HCEC 1CT (cell line): ENCODE measurements around the gene PCBP4.

Experiments used
- DNase-seq: peaks from one replicate; pipeline ENCODE4 v3.0.0-alpha.2; 2017

Gene PCBP4

DNA sequence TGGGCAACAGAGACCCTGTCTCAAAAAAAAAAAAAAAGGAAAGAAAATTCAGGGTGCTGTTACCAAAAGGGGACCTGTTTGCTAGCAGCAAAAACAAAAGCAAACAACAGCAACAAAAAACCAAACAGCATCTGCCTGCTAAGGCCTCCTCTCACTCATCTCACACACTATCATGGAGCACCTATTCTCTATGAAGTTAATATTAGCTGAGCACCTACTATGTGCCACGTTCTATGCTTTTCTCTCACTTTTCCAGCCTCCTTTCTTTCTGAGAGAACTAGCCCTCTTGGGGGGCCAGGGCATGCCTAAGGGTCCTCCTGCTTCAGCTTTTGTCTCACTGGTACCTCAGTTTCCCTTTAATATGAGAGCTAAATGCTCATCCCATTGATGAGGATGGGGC is 12.5 kb downstream of the PCBP4 start:
- DNase-seq, result no peak

- no peak for DNase-seq
These were observed 13.1 kb downstream of the PCBP4 start for GRCh38 chr3:51954105-51954504.

DNA sequence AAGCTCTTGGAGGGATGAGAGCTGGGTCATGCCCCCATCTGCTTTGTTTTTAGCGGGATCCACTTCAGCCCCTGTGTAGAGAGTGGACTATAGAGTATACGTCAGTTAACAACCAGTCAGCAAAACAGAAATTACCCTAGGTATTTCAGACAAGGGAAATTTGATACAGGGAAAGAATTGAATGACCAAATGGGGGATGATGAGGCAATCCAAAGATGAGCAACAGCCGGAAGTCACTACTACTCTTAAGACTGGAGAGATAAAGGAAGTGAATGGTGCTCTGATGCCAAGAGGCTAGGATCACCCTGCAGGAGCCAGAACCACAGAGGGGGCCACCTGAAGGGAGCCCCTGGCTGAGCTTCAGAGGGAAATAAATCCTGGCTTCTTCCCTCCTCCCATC is 13.8 kb downstream of the PCBP4 start:
- peak; percentile 82 for DNase-seq

- DNase-seq, result no peak
These were observed 16.4 kb downstream of the PCBP4 start for GRCh38 chr3:51950899-51951298.

- no peak for DNase-seq
These were observed 18.1 kb downstream of the PCBP4 start for GRCh38 chr3:51949121-51949520.

DNA sequence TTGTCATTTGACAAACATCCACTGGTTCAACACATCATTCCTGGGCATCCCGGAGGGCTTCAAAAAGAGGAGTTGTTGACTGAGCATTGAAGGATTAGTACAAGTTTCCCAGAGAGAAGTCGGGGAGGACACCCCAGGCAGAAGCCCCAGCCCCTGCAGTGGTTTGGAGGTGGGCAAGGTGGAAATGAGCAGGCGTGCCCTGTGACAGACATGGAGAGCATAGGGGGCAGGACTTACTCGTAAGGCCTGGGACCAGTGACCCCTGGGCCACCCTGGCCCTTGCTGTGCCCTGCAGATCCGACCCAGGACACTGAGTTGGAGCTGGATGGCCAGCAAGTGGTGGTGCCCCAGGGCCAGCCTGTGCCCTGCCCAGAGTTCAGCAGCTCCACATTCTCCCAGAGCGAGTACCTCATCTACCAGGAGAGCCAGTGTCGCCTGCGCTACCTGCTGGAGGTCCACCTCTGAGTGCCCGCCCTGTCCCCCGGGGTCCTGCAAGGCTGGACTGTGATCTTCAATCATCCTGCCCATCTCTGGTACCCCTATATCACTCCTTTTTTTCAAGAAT is 19.2 kb downstream of the PCBP4 start:
- no peak for DNase-seq

- DNase-seq, result no peak
These were observed 19.9 kb downstream of the PCBP4 start for GRCh38 chr3:51947215-51947900.

DNA sequence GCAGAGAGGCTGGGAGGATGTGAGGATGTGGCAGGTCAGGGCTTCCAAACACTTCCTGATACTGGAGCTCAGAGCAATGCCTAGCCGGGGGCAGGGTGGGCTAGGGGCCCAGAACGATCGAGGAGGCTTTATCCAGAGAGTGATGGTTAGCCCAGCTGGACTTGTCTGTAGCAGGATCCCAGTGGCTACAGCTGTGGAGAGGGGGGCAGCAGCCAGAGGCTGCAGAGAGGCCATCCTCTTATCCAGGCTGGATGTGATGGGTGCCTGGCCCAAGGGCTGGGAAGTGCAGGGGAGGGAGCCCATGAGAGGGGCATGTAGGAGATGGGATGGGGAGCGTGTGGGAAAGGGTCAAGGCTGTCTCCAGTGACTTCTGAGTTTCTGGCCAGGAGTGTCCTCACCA is 20.5 kb downstream of the PCBP4 start:
- DNase-seq, result no peak

DNA sequence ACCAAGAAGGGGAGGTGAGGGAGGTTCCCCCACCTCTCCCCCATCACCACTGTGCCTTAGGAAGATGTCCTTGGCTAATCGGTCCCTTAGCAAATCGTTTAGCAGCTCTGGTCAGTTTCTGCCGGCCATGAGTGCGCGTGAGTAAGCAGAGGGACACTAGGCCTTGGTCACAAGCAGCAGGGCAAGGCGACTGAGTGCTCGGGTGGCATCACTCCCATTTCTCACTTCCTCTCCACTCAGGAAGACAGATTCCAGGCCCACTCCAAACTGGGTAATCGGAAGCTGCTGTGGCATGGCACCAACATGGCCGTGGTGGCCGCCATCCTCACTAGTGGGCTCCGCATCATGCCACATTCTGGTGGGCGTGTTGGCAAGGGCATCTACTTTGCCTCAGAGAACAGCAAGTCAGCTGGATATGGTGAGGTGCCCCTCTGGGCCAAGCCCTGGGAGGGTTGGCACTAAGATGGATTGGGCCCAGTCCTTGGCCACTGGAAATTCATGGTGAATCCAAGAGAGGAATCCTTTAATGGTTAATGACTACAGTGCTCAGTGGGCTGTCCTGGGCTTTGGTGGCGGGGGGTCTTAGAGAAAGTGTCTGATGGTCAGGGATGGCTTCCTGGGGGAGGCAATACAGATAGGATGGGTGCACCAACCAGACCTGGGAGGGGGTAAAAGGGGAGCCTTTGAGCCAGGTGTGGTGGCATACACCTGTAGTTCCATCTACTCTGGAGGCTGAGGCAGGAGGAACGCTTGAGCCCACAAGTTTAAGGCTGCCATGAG is 21.1 kb downstream of the PCBP4 start:
- DNase-seq, result no peak

DNA sequence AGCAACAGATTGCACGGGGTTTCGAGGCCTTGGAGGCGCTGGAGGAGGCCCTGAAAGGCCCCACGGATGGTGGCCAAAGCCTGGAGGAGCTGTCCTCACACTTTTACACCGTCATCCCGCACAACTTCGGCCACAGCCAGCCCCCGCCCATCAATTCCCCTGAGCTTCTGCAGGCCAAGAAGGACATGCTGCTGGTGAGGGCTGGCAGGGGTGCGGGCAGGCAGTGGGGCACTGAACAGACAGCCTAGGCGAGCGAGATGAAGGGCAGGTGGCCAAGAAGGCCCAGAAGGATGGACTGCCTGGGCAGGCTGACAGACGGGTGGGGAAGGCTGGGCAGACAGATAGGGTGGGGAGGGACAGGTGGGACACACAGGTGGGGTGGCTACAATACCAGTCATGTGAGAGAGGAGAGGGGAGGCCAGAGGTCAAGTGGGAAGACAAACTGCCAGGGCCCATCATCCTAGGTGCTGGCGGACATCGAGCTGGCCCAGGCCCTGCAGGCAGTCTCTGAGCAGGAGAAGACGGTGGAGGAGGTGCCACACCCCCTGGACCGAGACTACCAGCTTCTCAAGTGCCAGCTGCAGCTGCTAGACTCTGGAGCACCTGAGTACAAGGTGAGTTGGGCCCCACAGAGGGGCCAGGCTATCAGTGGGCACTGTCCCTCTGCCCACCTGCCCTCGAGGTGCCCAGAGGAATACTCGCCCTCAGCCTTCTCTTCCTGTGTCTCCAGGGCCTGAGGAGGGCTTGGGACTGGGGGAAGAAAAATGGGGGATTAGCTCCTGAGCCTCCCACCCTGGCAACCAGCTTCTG is 22.0 kb downstream of the PCBP4 start:
- no peak for DNase-seq

DNA sequence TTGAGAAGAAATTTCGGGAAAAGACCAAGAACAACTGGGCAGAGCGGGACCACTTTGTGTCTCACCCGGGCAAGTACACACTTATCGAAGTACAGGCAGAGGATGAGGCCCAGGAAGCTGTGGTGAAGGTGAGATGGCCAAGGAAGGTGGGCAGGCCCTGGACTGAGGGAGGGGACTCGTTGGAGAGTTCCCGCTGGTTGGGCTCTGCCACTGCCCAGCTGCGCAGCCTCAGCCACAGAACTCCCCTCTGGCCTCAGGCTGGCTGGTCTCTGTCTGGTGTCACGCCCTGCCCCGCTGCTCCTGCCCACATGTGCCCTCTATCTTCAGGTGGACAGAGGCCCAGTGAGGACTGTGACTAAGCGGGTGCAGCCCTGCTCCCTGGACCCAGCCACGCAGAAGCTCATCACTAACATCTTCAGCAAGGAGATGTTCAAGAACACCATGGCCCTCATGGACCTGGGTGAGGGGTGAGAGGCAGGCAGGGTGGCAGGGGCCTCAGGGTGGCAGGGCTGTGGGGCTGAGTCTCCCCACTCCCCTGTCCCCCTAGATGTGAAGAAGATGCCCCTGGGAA is 22.7 kb downstream of the PCBP4 start:
- DNase-seq, result no peak

DNA sequence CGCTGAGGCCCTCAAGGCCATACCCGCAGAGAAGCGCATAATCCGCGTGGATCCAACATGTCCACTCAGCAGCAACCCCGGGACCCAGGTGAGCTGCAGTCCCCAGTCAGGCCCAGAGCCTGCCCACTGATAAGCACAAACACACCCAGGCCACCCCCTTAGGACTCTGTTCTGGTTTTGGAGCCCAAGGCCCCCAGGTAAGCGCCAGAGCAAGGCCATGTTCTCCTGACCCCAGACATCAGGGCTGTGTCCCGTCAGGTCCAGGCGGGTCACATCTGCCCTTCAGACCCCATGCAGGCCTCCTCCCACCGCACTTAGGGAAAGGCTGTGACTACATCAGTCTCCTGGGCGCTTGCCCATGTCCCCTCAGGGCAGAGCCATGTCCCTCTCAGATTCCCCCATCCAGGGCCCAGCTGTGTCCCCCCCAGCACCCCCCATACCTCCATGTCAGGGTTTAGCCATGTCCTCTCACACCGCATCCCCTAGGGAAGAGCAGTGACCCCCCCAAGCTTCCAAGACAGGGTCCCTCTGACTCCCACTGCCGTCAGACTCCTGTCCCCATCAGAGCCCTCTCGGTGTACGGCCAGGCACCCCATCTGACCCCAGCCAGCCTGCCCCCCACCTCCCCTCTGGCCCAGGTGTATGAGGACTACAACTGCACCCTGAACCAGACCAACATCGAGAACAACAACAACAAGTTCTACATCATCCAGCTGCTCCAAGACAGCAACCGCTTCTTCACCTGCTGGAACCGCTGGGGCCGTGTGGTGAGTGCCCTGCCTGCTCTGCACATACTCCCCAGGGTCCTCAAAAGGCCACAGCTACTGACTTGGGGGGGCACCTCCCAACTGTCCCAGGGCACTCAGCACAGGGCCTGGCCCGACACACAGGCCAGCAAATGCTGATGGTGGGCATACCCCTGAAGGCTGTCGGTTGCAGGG is 23.5 kb downstream of the PCBP4 start:
- DNase-seq, result no peak

GRCh38 chr3:51942603-51943450 is 24.4 kb downstream of the PCBP4 start:
- DNase-seq, result peak; percentile 62

- DNase-seq, result peak; percentile 100
These were observed 25.3 kb downstream of the PCBP4 start, which contains the start of the genes PARP3 and RRP9 for GRCh38 chr3:51941798-51942602. Gene PARP3, plus strand, starts transcription at chr3:51942363. Its CDS starts 993 bp downstream, at chr3:51943356. Gene RRP9, minus strand, starts transcription at chr3:51941904. Its CDS starts 37 bp downstream, at chr3:51941867.

DNA sequence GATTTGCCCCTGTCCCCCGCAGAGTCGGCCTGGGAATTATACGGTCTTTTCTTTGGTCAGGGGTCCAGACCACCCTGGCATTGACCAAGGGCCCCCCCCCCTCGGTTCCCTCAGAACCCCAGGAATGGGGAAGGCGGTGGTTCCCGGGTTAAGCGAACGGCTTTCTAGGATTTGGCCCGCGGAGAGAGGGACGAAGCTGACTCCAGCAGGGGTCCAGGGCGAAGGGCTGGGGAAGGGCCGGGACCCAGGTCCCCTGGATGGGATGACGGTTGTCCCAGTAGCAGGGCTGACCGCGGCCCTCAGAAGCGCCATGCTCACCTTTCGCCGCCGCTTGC is 25.8 kb downstream of the PCBP4 start:
- no peak for DNase-seq

GRCh38 chr3:51940648-51941462 is 26.4 kb downstream of the PCBP4 start:
- no peak for DNase-seq

- no peak for DNase-seq
These were observed 28.4 kb downstream of the PCBP4 start for GRCh38 chr3:51938780-51939425.
